Smooth muscle cell (in vitro differentiated cells): ENCODE measurements around the gene ATRNL1. TPM values are rescaled to one million over a fixed set of nuclear protein-coding genes. Genes with fewer than 3 reads are reported as not detected.

Experiments
- DNase-seq: peaks from one replicate; lab custom pipeline; 2025; ENCODE audit not compliant: unreplicated experiment; lab: John Stamatoyannopoulos, UW
- H2AFZ ChIP-seq: fragments of 200-600 bp; sonication (generic); 2 replicates; pipeline ENCODE4 v1.6.0; 2016; ENCODE audit warnings: antibody characterized with exemption, low read depth, mild to moderate bottlenecking
- H3F3A ChIP-seq: fragments of 200-600 bp; sonication (generic); 2 replicates; pipeline ENCODE4 v1.6.0; 2017; ENCODE audit warnings: antibody characterized with exemption, low read depth
- H3K27ac ChIP-seq: fragments of 200-600 bp; sonication (generic); 2 replicates; pipeline ENCODE4 v1.5.1; 2016; ENCODE audit warnings: low read depth, mild to moderate bottlenecking
- H3K27me3 ChIP-seq: fragments of 200-600 bp; sonication (generic); 2 replicates; pipeline ENCODE4 v1.6.1; 2016; ENCODE audit warnings: low read depth, mild to moderate bottlenecking
- H3K36me3 ChIP-seq: fragments of 200-600 bp; sonication (generic); 2 replicates; pipeline ENCODE4 v1.5.1; 2016; ENCODE audit warnings: low read depth
- H3K4me1 ChIP-seq: fragments of 200-600 bp; sonication (generic); 2 replicates; pipeline ENCODE4 v1.5.1; 2016; ENCODE audit warnings: low read depth
- H3K4me2 ChIP-seq: fragments of 200-600 bp; sonication (generic); 2 replicates; pipeline ENCODE4 v1.6.0; 2016; ENCODE audit warnings: mild to moderate bottlenecking
- H3K4me3 ChIP-seq: fragments of 200-600 bp; sonication (generic); 2 replicates; pipeline ENCODE4 v1.5.1; 2016; ENCODE audit warnings: mild to moderate bottlenecking
- H3K79me2 ChIP-seq: fragments of 200-600 bp; sonication (generic); 2 replicates; pipeline ENCODE4 v1.6.0; 2016; ENCODE audit warnings: low read depth, mild to moderate bottlenecking
- H3K9ac ChIP-seq: fragments of 200-600 bp; sonication (generic); 2 replicates; pipeline ENCODE4 v1.6.0; 2016; ENCODE audit warnings: low read depth
- H3K9me3 ChIP-seq: fragments of 200-600 bp; sonication (generic); replicated peaks from 2 replicates; pipeline ENCODE4 v1.5.1; 2016; ENCODE audit warnings: low read depth
- H4K20me1 ChIP-seq: fragments of 200-600 bp; sonication (generic); 2 replicates; pipeline ENCODE4 v1.6.0; 2016; ENCODE audit warnings: low read depth
- CTCF ChIP-seq: fragments of 200-600 bp; sonication (generic); IDR thresholded peaks from 2 replicates; pipeline ENCODE4 v1.5.1; 2017; ENCODE audit warnings: borderline replicate concordance, mild to moderate bottlenecking, antibody characterized with exemption; ENCODE audit not compliant: insufficient read depth, poor library complexity, severe bottlenecking
- WGBS: methylation state at CpG from one replicate; pipeline ENCODE4 v1.1.7; 2016; ENCODE audit warnings: low lambda C conversion rate; 5-methylcytosine and 5-hydroxymethylcytosine counted together
- polyA plus RNA-seq: library from polyadenylated mRNA; unstranded; fragments of >200 nt; fragmentation: Nextera tagmentation; extraction: Ambion mirVana; gene quantifications from 2 replicates; pipeline ENCODE4 v1.2.1, GENCODE V29; 2016
- total RNA-seq: library from RNA; depleted of rRNA; stranded (reverse); fragments of >200 nt; gene quantifications from 2 replicates; pipeline ENCODE4 v1.2.3, GENCODE V29; 2014

Gene ATRNL1
- total and polyA plus RNA-seq, 2 experiments from 2014 or later: 2.7 to 14.9 TPM

DNA sequence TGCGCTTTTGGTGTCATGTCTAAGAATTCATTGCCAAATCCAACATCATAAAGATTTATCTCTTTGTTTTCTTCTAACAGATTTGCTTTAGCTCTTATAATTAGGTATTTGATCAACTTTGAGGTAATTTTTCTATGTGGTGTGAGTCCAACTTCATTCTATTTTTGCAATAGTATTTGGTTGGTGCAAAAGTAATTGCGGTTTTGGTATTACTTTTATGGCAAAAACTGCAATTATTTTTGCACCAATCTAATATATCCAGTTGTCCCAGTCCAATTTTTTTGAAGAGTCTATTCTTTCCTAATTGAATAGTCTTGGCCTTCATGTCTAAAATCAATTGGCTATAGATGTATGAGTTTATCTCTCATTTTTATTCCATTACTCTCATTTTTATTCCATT, 535.5 kb downstream of the ATRNL1 start:
- H3K4me1 ChIP-seq: no peaks in the 10 kb centered on the region
- TF ChIP-seq CTCF: no peak
- H3K9ac ChIP-seq: no peak overlapping the region
- no peaks in the 10 kb centered on the region for H3K27me3 ChIP-seq
- no peak for DNase-seq
- H3K27ac ChIP-seq: no peak overlapping the region
- WGBS: 77% methylated on average over 2 of the region's 2 CpGs
- H3K4me3 ChIP-seq: no peak overlapping the region
- H3K9me3 ChIP-seq: no peaks in the 10 kb centered on the region
- no peaks in the 10 kb centered on the region for H3K79me2 ChIP-seq
- no peaks in the 10 kb centered on the region for H3K36me3 ChIP-seq
- H3F3A ChIP-seq: no peaks in the 10 kb centered on the region
- H2AFZ ChIP-seq: no peak overlapping the region
- no peaks in the 10 kb centered on the region for H4K20me1 ChIP-seq
- no peak overlapping the region for H3K4me2 ChIP-seq

- no peaks in the 10 kb centered on the region for H3K4me1 ChIP-seq
- H3K4me3 ChIP-seq: no peak overlapping the region
- H3K36me3 ChIP-seq: no peaks in the 10 kb centered on the region
- no peaks in the 10 kb centered on the region for H3F3A ChIP-seq
- no peaks in the 10 kb centered on the region for H3K27me3 ChIP-seq
- no peaks in the 10 kb centered on the region for H3K79me2 ChIP-seq
- H3K4me2 ChIP-seq: no peak overlapping the region
- H3K9me3 ChIP-seq: no peaks in the 10 kb centered on the region
- 82% methylated on average over 1 of the region's 1 CpG for WGBS
- no peak overlapping the region for H3K27ac ChIP-seq
- no peaks in the 10 kb centered on the region for H4K20me1 ChIP-seq
- no peak overlapping the region for H2AFZ ChIP-seq
- no peak for DNase-seq
- no peak overlapping the region for H3K9ac ChIP-seq
- TF ChIP-seq CTCF: no peak
Measured at GRCh38 chr10:115638246-115638645, 545.1 kb downstream of the ATRNL1 start.

GRCh38 chr10:115649217-115649616, 556.1 kb downstream of the ATRNL1 start:
- Histone ChIP-seq H3K4me1 (no peaks in the 10 kb centered on the region), H3K9ac (no peak overlapping the region), H3K79me2 (no peaks in the 10 kb centered on the region), H3K27me3 (no peaks in the 10 kb centered on the region), H3F3A (no peaks in the 10 kb centered on the region), H3K4me3 (no peak overlapping the region), H3K4me2 (no peak overlapping the region), H4K20me1 (no peaks in the 10 kb centered on the region), H3K27ac (no peak overlapping the region), H3K9me3 (no peaks in the 10 kb centered on the region), H2AFZ (no peak overlapping the region), H3K36me3 (no peaks in the 10 kb centered on the region)
- WGBS: 76% methylated on average over 3 of the region's 3 CpGs
- DNase-seq: no peak
- TF ChIP-seq CTCF: no peak

- H3F3A ChIP-seq: no peaks in the 10 kb centered on the region
- H3K9me3 ChIP-seq: no peaks in the 10 kb centered on the region
- no peak overlapping the region for H3K9ac ChIP-seq
- DNase-seq: no peak
- H4K20me1 ChIP-seq: no peaks in the 10 kb centered on the region
- no peak overlapping the region for H3K4me2 ChIP-seq
- H3K4me3 ChIP-seq: no peak overlapping the region
- no peaks in the 10 kb centered on the region for H3K79me2 ChIP-seq
- no peaks in the 10 kb centered on the region for H3K4me1 ChIP-seq
- no peak overlapping the region for H2AFZ ChIP-seq
- H3K27ac ChIP-seq: no peak overlapping the region
- WGBS: 74% methylated on average over 1 of the region's 1 CpG
- no peaks in the 10 kb centered on the region for H3K36me3 ChIP-seq
- no peaks in the 10 kb centered on the region for H3K27me3 ChIP-seq
- TF ChIP-seq CTCF: no peak
Measured at GRCh38 chr10:115653473-115653872, 560.3 kb downstream of the ATRNL1 start.
